ENCODE data around the gene CAND1. TPM values are rescaled to one million over a fixed set of nuclear protein-coding genes. Genes with fewer than 3 reads are reported as not detected.
A peak's percentile ranks its signal among the peaks of the same experiment; 100 is the strongest.

Gene CAND1
- total RNA-seq, 6 experiments from 2014 or later: 151 to 181 (median 165) TPM

- Mint-ChIP-seq H3K27ac (no peak overlapping the region), H3K4me3 (no peak overlapping the region), H3K4me1 (ENCODE audit: low read depth) (no peaks in the 10 kb centered on the region), H3K27me3 (ENCODE audit: insufficient read depth) (no peaks in the 10 kb centered on the region), H3K9me3 (no peaks in the 10 kb centered on the region), H3K36me3 (ENCODE audit: low read depth) (no peaks in the 10 kb centered on the region)
- no peak for TF ChIP-seq CTCF (IDR thresholded peaks at IDR 0.05)
- DNase-seq: no peak
Observed at GRCh38 chr12:67254372-67255026, 14.7 kb upstream of the CAND1 start.

GRCh38 chr12:67256649-67257048 lies 12.5 kb upstream of the CAND1 start:
- Mint-ChIP-seq H3K27ac (no peak overlapping the region), H3K36me3 (ENCODE audit: low read depth) (no peaks in the 10 kb centered on the region), H3K27me3 (ENCODE audit: insufficient read depth) (no peaks in the 10 kb centered on the region), H3K9me3 (no peaks in the 10 kb centered on the region), H3K4me3 (no peak overlapping the region), H3K4me1 (ENCODE audit: low read depth) (no peaks in the 10 kb centered on the region)
- no peak for DNase-seq
- no peak for TF ChIP-seq CTCF (IDR thresholded peaks at IDR 0.05)

GRCh38 chr12:67263471-67263870 lies 5.7 kb upstream of the CAND1 start:
- H3K27ac Mint-ChIP-seq: no peak overlapping the region
- H3K9me3 Mint-ChIP-seq: no peaks in the 10 kb centered on the region
- TF ChIP-seq CTCF (IDR thresholded peaks at IDR 0.05): no peak
- DNase-seq: no peak
- no peaks in the 10 kb centered on the region; the same call in 1 of the 2 replicates for H3K27me3 Mint-ChIP-seq (ENCODE audit: insufficient read depth)
- peaks cover 6% of the 10 kb centered on the region; the same call in 1 of the 2 replicates for H3K36me3 Mint-ChIP-seq (ENCODE audit: low read depth)
- H3K4me1 Mint-ChIP-seq (ENCODE audit: low read depth): peaks cover 10% of the 10 kb centered on the region; the same call in 1 of the 2 replicates
- H3K4me3 Mint-ChIP-seq: no peak overlapping the region

GRCh38 chr12:67268335-67268895 lies 743 bp upstream of the CAND1 start:
- H3K27ac Mint-ChIP-seq: peak overlapping the region; percentile 99
- TF ChIP-seq CTCF (IDR thresholded peaks at IDR 0.05): no peak
- H3K9me3 Mint-ChIP-seq: no peaks in the 10 kb centered on the region
- peaks cover 35% of the 10 kb centered on the region for H3K4me1 Mint-ChIP-seq (ENCODE audit: low read depth)
- peaks cover 20% of the 10 kb centered on the region for H3K36me3 Mint-ChIP-seq (ENCODE audit: low read depth)
- H3K27me3 Mint-ChIP-seq (ENCODE audit: insufficient read depth): peaks cover 4% of the 10 kb centered on the region
- H3K4me3 Mint-ChIP-seq: peak overlapping the region; percentile 100
- peak; percentile 99 for DNase-seq

- Mint-ChIP-seq H3K27ac (peak overlapping the region; percentile 99), H3K9me3 (no peaks in the 10 kb centered on the region), H3K27me3 (ENCODE audit: insufficient read depth) (peaks cover 4% of the 10 kb centered on the region), H3K4me3 (peak overlapping the region; percentile 100), H3K36me3 (ENCODE audit: low read depth) (peaks cover 26% of the 10 kb centered on the region), H3K4me1 (ENCODE audit: low read depth) (peaks cover 47% of the 10 kb centered on the region)
- peak; percentile 30 for TF ChIP-seq CTCF (IDR thresholded peaks at IDR 0.05)
- DNase-seq: no peak
Observed at GRCh38 chr12:67269633-67270573, 745 bp downstream of the CAND1 start.
